ENCODE results near the gene BTBD2.

BTBD2 gene

GRCh38 chr19:1956868-1957492, 58.5 kb downstream of the BTBD2 start:
- DNase-seq = no peak

DNA sequence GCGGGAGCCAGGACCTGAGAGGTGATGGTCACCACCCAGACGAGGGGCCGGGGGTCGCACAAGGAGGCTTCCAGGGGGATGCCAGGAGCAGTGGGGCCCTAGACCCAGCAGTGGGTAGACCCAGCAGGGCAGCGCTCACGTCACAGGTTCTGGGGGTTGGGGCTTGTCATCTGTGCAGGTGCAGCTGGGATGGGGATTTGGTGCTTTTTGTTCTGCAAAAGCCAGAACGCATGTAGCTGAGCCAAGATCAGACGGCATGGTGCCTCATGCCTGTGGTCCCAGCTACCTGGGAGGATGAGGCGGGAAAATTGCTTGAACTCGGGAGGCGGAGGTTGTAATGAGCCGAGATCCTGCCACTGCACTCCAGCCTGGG, 59.4 kb downstream of the BTBD2 start:
- no peak for DNase-seq

DNA sequence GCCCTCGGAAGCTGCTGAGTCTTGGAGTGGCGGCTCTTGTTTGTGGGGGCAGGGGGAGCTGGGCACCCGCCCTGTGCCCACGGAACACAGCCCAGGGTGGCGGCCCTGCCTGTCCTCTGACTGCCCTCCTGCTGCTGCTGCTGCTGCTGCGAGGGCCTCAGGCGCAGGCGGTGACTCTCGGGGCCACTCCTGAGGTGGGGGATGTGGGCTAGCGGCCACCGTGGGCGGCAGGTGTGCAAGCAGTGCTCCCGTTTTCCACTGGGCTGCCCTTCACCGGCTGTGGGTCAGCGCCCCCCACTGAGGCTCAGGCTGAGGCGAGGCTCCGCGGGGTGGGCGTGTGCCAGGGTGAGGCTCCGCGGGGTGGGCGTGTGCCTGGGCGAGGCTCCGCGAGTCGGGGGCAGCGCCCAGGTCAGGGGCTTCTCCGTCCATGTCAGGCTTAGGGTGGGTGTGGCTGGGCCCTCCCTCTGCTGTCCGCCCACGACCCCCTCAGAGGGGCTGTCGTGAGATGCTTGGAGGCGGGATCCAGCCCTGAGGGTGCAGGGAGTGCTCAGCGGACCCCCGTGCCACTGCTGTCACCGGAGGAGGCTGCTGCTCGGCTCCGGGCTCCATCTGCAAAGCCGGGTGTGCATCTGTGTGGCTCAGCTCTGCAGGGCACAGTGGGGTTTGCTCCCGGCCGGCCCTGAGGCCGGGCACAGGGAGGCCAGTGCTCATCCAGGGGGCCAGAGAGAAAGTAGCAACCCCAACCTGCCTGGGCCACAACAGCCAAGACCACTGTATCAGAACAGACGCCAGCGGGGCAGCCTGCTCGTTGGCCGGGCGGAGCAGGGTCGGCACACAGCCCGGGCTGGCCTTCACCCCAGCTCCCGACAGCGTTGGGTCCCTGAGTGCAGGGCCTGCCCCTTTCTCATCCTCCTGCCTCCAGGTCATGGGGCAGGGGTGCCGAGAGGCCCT, 60.1 kb downstream of the BTBD2 start:
- DNase-seq = no peak

DNA sequence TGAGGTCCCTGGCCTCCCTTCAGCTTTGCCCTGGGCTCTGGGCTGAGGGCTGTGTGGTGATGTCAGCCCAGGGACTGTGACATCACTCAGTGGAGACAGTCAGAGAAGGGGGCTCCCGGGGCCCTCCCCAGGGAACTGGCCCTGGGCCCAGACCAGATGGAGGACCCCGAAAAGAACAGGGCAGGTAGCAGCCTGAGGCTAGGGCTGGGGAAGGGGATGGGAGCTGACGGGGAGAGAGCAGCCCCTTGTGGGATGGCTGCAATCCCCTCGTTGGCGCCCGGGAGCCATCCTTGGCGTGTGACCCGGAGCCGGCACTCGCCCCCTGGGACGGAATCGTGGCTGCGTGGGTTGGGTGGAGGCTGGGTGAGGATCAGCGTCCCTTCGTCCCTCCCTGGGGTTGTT, 61.0 kb downstream of the BTBD2 start:
- DNase-seq = no peak

- no peak for DNase-seq
Observed at GRCh38 chr19:1953441-1954094, 61.9 kb downstream of the BTBD2 start.

GRCh38 chr19:1953037-1953436, 62.5 kb downstream of the BTBD2 start:
- no peak for DNase-seq

DNA sequence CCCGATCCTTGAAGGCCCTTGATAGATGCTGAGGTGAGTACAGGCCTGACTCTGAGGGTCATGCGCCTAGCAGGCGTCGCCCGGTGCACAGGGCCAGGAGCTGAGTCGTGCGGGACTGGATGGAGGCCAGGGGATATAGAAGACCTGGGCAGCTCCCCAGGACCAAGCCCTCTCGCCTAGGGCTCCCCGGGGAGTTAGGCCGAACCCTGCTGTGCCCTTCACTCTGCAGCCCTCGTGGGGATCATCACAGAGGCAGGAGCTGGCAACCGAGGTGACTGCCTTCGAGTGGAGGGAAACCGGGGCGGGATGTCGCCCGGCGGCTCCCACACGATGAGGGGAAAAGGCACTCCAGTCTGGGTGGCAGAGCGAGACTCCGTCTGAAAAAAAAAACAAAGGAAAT, 62.9 kb downstream of the BTBD2 start:
- DNase-seq = no peak

DNA sequence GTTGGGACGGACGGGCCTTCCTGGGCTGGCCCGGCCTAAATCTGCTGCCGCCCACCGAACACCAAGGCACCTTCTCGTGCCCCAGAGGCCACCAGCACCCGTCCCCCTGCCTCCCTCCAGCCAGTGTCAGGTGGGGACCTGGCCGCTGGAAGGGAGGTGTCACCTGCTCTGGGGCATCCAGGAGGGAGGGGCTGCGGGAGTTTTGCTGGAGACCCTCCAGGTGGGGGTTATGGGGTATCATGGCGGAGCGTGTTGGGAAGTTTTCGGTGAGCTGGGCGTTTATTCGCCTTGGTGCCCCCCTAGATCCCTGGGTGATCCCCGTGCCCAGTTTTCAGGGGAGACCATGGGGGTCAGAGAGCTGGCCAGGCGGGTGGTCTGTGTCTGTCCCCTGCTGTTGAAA, 64.9 kb downstream of the BTBD2 start:
- no peak for DNase-seq

GRCh38 chr19:1949304-1950101, 66.0 kb downstream of the BTBD2 start:
- DNase-seq = no peak

DNA sequence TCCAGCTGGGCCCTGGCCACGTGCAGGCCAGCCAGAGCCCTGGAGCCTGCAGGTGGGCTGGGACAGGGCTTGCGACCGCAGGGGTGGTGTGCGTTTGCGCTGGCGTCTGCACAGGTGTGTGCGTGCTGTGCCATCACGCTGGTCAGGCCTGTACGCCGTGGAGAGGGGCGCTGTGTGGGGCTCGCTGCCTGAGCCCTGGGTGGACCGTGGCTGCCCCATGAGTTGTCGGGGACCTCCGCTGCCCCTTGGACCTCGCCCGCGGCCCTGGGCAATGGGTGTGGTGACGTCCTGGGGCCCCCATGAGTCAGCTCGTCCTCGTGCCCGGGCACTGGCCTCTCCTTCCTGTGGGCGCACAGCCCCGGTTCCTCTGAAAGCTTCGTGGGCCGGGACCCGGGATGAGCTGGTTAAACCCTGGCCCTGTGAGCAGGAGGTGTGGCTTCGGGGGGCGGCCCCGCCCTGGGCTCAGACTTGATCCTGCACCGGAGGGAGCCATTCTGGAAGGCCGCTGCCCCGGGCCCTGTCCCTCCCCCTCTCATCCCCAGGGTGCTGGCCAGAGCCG, 67.8 kb downstream of the BTBD2 start:
- DNase-seq = no peak

DNA sequence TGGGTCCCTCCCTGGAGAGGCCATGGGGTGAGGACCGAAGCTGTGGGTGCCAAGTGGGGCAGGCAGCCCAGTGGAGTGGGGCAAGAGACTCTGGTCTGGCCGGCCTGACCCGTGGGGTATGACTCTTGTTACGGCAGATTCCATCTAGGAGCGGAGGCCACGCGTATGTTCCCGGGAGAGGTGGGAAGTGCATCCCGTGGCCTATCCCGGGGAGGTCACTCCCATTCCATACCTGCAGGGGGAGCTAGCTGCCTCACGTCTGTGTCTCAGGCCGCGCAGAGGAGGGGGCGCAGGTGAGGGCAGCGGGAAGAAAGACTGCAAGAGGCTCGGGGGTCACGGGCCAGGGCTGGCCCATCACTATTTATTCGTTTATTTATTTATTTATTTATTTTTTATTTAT, 69.6 kb downstream of the BTBD2 start:
- DNase-seq = peak; percentile 32

DNA sequence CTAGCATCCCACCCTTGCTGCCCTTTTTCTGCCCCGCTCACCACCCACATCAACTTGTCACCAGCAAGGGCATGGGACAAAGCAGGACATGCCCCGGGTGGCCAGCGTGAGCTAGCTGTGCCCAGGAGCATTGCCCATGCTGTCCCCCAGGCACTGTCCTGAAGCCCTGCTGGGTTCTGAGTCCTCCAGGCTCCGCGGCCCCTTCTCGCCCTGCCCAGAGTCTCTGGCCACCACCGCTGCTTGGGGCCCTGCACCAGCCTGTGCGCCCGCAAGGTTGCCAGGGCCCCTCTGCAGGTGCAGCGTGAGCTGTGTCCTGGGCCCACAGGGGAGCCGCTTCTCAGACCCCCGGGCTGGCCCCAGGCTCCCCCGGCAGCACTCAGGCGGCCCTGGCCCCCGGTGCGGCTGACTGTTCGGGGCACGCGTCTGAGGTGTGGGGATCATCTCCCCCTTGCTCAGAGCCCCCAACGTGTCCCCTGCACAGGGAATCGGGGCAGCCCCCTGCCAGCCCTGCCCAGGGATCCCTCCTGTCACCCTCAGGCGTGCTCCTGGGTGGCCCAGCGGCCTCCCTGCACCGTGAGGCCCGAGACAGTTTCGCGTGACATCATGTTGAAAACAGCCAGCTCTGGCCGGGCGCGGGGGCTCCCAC, 70.5 kb downstream of the BTBD2 start:
- no peak for DNase-seq

DNA sequence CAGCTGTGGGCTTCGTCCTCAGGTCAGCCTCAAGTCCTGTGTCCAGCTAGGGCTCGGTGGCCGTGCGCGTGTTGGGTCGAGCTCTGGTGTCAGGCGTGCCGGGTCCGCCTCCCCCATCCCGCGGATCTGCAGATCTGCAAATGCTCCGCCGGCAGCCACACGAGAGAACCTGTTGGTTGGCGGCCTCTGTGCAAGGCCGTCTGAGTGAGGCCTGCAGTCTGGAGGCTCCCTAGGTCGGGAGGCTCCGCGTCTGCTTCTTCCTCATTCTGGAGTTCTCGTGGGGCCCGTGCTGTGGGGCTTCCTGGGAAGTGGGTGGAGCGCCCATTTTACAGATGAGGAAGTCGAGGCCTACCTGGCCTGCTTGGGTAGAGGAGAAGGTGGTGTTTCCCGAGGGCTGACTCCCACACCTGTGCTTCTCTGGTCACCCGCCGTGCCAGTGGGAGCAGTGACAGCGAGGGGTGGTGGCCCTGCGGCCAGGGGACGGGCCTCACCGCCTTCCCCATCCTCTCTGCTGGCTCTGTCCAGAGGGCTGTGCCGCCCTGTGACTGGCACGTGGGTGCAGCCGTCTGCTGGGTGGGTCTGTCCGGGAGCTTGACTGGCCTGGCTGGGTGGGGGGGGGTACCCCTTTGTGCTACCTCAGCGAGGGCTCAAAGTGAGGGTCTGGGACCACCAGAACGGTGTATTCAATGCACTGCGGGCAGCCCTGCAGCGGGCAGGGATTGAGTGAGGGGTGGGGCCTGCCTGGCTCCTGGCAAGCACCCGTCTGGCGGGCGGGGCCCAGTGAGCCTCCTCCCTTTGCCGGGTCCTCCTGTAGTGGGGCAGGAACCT, 71.2 kb downstream of the BTBD2 start:
- DNase-seq = no peak

DNA sequence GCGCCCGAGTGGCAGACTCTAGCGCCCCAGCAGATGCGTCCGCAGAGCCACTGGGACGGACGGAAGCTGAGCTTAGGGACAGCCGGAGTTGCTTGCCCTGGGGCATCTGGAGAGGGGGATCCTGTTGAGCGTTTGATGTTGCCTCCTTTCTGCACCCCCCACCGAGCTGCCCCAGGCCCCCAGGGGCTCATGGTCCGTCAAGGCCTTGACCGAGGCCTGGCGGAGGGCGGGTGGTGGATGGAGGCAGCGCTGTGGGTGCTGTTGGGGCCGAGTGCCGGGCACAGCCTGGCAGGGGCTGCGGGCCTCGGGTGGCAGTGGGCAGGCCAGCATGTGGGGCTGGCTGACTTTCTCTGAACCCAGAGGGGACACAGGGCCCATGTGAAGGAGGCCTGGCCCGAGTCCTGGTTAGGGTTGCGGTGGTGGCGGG, 71.8 kb downstream of the BTBD2 start:
- no peak for DNase-seq

DNA sequence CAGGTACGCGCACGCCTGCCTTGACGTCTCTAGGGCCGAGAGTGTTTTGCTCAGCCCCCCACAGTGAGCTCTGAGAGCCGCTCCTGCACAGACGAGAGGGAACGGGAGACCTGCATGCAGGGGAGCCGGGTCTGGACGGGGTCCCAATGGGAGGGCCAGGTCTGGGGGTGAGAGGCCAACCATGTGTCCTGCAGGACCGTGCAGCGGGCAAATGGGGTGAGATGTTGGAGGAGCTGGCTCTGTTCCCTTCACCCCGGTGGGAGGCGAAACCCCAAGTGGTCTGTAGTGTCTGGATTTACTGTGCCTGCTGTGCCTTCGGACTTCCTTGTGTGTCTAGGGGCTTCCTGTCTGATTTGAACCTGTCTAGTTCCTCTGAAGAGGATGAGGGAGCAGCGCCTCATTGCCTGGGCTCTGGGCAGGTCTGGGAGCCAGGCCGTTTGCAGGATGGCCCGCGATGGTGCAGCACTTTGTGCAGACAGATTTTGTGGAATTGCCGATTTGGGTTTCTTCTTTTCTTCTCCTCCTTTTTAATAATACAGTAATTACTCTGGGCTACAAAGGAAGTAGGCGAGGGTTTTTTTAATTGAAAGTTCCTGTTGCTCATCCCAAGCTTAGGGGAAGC, 72.5 kb downstream of the BTBD2 start:
- no peak for DNase-seq

- DNase-seq = peak; percentile 62
Observed at GRCh38 chr19:1942078-1942933, 73.2 kb downstream of the BTBD2 start.

DNA sequence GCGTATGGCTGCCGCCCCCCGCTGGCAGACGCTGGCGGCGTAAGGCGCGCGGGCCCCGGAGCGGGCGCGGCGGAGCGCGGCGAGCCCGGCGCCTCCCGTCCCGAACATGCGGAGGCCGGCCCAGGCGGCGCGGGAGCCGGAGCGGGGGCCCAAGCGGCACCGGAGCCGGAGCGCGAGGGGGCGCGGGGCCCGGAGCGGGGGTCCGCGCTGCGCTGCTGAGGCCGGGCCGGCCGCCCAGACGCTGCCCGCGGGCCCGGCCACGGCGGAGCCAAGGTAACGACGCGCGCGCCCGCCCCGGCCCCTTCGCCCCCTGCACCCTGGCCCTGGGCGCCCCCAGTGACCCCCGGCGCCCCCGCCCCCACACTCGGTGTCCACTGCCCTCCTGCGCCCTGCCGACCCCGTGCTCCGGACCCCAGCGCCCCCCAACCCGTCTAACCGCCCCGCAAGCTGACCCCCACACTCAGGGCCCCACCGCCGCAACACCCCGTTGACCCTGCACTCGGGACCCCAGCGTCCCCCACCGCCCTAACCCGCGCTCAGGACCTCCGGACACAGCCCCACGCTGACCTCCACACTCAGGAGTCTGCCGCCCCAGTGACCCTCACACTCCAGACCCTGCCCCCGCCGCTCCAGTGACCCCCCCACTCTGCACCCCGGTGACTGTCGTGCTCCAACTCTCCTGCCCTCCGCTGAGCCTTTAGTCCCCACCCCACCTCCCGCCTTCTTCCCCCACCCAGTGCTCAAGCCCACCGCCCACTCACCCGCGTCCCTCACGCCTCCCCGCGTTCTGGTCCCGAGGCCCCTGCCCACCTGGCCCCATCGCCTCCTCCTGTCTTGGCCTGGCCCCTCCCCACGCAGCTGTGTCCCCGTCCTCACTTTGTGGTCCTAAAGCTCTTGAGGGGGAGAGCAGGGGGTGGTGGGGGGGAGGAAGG, 74.1 kb downstream of the BTBD2 start, which contains the start of gene CSNK1G2:
TSS of gene CSNK1G2 (plus strand) at position 27 of the 932 bp plus-strand sequence. CDS start 28,601 bp downstream, outside the sequence.
- DNase-seq = no peak

DNA sequence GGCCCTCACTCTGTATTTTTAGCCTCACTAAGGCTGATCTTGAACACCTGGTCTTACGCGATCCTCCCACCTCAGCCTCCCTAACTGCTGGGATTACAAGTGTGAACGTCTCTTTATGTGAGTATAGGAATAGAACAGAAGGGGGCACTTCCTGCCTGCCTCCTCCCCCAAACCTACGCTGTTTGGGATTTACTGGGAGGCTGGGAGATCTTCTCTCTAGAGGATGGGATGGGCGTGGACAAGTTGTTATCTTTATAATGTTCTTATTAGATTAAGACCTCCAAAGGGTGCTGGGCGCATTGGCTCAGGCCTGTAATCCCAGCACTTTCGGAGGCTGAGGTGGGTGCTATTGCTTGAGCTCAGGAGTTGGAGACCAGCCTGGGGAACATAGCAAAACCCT, 77.4 kb downstream of the BTBD2 start:
- DNase-seq = no peak

All from NCI-H345 (cell line).